Smooth muscle cell (in vitro differentiated cells): ENCODE results near the gene SPOCD1. TPM values are rescaled to one million over a fixed set of nuclear protein-coding genes. Genes with fewer than 3 reads are reported as not detected.

Source experiments
- DNase-seq: peaks from one replicate; lab custom pipeline; 2025; ENCODE audit not compliant: unreplicated experiment; lab: John Stamatoyannopoulos, UW
- H2AFZ ChIP-seq: fragments of 200-600 bp; sonication (generic); 2 replicates; pipeline ENCODE4 v1.6.0; 2016; ENCODE audit warnings: antibody characterized with exemption, low read depth, mild to moderate bottlenecking
- H3F3A ChIP-seq: fragments of 200-600 bp; sonication (generic); 2 replicates; pipeline ENCODE4 v1.6.0; 2017; ENCODE audit warnings: antibody characterized with exemption, low read depth
- H3K27ac ChIP-seq: fragments of 200-600 bp; sonication (generic); 2 replicates; pipeline ENCODE4 v1.5.1; 2016; ENCODE audit warnings: low read depth, mild to moderate bottlenecking
- H3K27me3 ChIP-seq: fragments of 200-600 bp; sonication (generic); 2 replicates; pipeline ENCODE4 v1.6.1; 2016; ENCODE audit warnings: low read depth, mild to moderate bottlenecking
- H3K36me3 ChIP-seq: fragments of 200-600 bp; sonication (generic); 2 replicates; pipeline ENCODE4 v1.5.1; 2016; ENCODE audit warnings: low read depth
- H3K4me1 ChIP-seq: fragments of 200-600 bp; sonication (generic); 2 replicates; pipeline ENCODE4 v1.5.1; 2016; ENCODE audit warnings: low read depth
- H3K4me2 ChIP-seq: fragments of 200-600 bp; sonication (generic); 2 replicates; pipeline ENCODE4 v1.6.0; 2016; ENCODE audit warnings: mild to moderate bottlenecking
- H3K4me3 ChIP-seq: fragments of 200-600 bp; sonication (generic); 2 replicates; pipeline ENCODE4 v1.5.1; 2016; ENCODE audit warnings: mild to moderate bottlenecking
- H3K79me2 ChIP-seq: fragments of 200-600 bp; sonication (generic); 2 replicates; pipeline ENCODE4 v1.6.0; 2016; ENCODE audit warnings: low read depth, mild to moderate bottlenecking
- H3K9ac ChIP-seq: fragments of 200-600 bp; sonication (generic); 2 replicates; pipeline ENCODE4 v1.6.0; 2016; ENCODE audit warnings: low read depth
- H3K9me3 ChIP-seq: fragments of 200-600 bp; sonication (generic); replicated peaks from 2 replicates; pipeline ENCODE4 v1.5.1; 2016; ENCODE audit warnings: low read depth
- H4K20me1 ChIP-seq: fragments of 200-600 bp; sonication (generic); 2 replicates; pipeline ENCODE4 v1.6.0; 2016; ENCODE audit warnings: low read depth
- WGBS: methylation state at CpG from one replicate; pipeline ENCODE4 v1.1.7; 2016; ENCODE audit warnings: low lambda C conversion rate; 5-methylcytosine and 5-hydroxymethylcytosine counted together
- polyA plus RNA-seq: library from polyadenylated mRNA; unstranded; fragments of >200 nt; fragmentation: Nextera tagmentation; extraction: Ambion mirVana; gene quantifications from 2 replicates; pipeline ENCODE4 v1.2.1, GENCODE V29; 2016
- total RNA-seq: library from RNA; depleted of rRNA; stranded (reverse); fragments of >200 nt; gene quantifications from 2 replicates; pipeline ENCODE4 v1.2.3, GENCODE V29; 2014
- TF ChIP-seq, protein P1 (sequence below): fragments of 200-600 bp; sonication (generic); IDR thresholded peaks from 2 replicates; pipeline ENCODE4 v1.5.1; 2017; ENCODE audit warnings: borderline replicate concordance, mild to moderate bottlenecking, antibody characterized with exemption; ENCODE audit not compliant: insufficient read depth, poor library complexity, severe bottlenecking

Gene SPOCD1
- total and polyA plus RNA-seq, 2 experiments from 2014 or later = 39.5 to 45.3 TPM

DNA sequence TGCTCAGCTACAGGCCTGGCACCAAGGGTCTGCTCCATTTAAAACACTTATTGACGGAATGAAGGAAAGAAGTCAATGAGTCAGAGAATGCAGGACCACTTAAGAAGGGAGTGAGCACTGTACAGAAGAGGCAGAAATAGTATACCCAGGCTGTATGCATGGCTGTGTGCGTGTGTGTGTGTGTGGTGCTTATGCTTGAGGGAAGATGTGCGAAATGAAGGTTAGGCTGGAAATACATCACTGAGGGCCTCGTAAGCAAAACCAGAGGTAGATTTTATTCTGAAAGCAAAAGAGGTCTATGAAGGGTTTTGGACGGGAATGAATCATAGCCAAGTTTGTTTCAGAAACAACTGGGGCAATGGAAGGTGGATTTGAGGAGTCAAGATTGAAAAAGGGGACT is 42.0 kb downstream of the SPOCD1 start:
- Histone ChIP-seq H3K27ac (no peak overlapping the region), H3K9me3 (no peaks in the 10 kb centered on the region), H3K27me3 (peaks cover 38% of the 10 kb centered on the region), H3F3A (no peaks in the 10 kb centered on the region), H3K4me3 (no peak overlapping the region), H3K4me1 (peaks cover 19% of the 10 kb centered on the region), H3K36me3 (no peaks in the 10 kb centered on the region), H4K20me1 (no peaks in the 10 kb centered on the region), H3K79me2 (no peaks in the 10 kb centered on the region), H3K4me2 (no peak overlapping the region), H3K9ac (no peak overlapping the region), H2AFZ (no peak overlapping the region)
- DNase-seq = no peak
- WGBS = 87% methylated on average over 5 of the region's 5 CpGs
- TF ChIP-seq, protein P1, sequence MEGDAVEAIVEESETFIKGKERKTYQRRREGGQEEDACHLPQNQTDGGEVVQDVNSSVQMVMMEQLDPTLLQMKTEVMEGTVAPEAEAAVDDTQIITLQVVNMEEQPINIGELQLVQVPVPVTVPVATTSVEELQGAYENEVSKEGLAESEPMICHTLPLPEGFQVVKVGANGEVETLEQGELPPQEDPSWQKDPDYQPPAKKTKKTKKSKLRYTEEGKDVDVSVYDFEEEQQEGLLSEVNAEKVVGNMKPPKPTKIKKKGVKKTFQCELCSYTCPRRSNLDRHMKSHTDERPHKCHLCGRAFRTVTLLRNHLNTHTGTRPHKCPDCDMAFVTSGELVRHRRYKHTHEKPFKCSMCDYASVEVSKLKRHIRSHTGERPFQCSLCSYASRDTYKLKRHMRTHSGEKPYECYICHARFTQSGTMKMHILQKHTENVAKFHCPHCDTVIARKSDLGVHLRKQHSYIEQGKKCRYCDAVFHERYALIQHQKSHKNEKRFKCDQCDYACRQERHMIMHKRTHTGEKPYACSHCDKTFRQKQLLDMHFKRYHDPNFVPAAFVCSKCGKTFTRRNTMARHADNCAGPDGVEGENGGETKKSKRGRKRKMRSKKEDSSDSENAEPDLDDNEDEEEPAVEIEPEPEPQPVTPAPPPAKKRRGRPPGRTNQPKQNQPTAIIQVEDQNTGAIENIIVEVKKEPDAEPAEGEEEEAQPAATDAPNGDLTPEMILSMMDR = no peak

DNA sequence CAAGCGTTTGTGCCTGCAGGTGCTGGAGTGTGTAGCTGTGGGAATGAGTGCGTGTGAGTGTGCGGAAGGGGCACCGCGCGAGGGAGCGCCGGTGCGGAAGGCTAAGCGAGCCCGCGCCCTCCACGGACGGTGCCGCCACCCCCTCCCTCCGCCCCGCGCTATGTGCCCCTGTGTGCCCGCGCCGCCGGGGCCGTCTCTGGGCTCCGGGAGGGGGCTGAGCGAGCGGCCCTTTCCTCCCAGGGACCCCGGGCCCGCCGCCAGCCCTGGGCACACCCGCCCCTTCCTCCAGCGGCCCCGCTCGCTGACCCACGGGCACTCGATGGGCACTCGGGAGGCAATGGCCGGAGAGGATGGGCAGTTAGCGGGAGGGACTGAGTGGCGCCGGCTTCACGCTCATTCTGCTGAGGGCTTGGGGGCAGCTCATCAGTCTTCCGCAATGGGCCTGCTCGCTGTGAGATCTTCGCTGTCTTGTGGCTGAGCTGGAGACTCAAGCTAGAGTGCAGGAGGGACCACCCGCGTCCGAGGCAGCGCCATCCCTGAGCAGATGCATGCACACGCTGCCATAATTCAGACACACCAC is 43.1 kb downstream of the SPOCD1 start:
- Histone ChIP-seq H3K27ac (no peak overlapping the region), H3K36me3 (no peaks in the 10 kb centered on the region), H3K79me2 (no peaks in the 10 kb centered on the region), H2AFZ (no peak overlapping the region), H3K9ac (no peak overlapping the region), H3K9me3 (no peaks in the 10 kb centered on the region), H4K20me1 (no peaks in the 10 kb centered on the region), H3K4me1 (peaks cover 19% of the 10 kb centered on the region), H3F3A (no peaks in the 10 kb centered on the region), H3K4me2 (peak overlapping the region; percentile 88), H3K4me3 (peak overlapping the region; percentile 41), H3K27me3 (peaks cover 38% of the 10 kb centered on the region)
- DNase-seq = no peak
- TF ChIP-seq, protein P1 = no peak
- WGBS = 37% methylated on average over 23 of the region's 49 CpGs

DNA sequence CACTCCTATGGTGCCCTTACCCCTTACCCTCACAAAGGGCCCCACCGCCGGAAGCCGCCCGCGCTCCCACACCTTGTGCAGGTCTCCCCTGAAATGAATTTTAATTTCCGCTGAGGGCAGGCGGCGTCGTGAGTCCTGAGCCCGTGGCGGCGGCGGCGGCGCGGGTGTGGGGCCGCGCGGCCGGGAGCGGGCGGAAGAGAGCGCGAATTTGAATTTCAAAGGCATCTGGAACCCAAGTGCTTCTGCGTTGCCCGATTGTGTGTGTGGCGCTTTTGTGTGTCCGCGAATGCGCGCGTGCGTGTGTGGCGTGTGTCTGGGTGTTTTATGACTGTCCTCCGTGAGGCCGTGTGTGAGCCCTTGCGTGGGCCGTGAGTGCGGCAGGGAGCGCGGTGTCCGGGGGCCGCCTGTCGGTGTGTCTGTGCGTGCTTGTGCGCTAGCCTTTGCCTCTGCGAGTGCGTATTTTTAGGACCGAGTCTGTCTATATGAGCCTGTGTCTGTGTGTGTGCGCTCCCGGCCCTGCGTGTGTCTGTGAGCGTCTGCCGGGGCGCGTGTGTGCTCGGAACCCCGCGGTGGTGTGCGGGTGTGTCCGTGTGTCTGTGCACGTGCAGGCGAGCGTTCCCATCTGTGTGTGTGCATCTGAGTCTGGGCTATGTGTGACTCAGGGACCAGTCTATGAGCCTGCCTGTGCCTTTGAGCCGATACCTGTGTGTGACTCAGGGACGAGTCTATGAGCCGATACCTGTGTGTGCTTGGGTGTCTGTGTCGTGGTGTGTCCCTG is 43.7 kb downstream of the SPOCD1 start:
- WGBS = 7% methylated on average over 67 of the region's 68 CpGs
- no peak for DNase-seq

More for the DNA sequence above, 43.7 kb downstream of the SPOCD1 start:
- Histone ChIP-seq H3K27ac (no peak overlapping the region), H2AFZ (no peak overlapping the region), H4K20me1 (no peaks in the 10 kb centered on the region), H3K9me3 (no peaks in the 10 kb centered on the region), H3K27me3 (peaks cover 38% of the 10 kb centered on the region), H3K4me2 (peak overlapping the region; percentile 88), H3K79me2 (no peaks in the 10 kb centered on the region), H3F3A (no peaks in the 10 kb centered on the region), H3K9ac (peak overlapping the region; percentile 33), H3K36me3 (no peaks in the 10 kb centered on the region), H3K4me3 (peak overlapping the region; percentile 41), H3K4me1 (peaks cover 19% of the 10 kb centered on the region)
- TF ChIP-seq, protein P1 = no peak
